ENCODE measurements around the gene MYH10.

DNA sequence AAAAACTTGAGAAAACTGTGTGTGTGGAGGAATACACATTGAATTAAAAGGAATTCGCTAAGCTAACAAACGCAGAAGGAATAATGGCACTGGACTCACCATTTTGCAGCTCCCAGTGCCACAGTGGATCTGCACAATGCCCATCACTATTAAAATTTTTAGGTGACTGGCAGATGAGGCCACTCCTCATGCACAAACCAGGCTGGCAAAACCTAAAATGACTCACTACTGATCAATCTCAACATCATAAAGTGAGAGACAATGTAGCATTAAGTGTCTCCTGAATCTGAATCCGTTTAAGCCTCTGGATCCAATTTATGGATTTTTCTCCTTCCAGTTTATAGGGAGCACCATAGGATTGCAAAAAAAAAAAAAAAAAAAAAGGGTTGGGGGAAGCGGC lies 20.6 kb downstream of the MYH10 start:
- TF ChIP-seq CTCF (tag by site-specific recombination; IDR thresholded peaks at IDR 0.05) (no peak), ZNF324 (tag by site-specific recombination; IDR thresholded peaks at IDR 0.05) (no peak), ZNF768 (tag by site-specific recombination; IDR thresholded peaks at IDR 0.05) (no peak), PRDM10 (tag by site-specific recombination; IDR thresholded peaks at IDR 0.05) (no peak), ZNF23 (tag by site-specific recombination; IDR thresholded peaks at IDR 0.05; ENCODE audit: borderline replicate concordance) (no peak), ZBTB7A (tag by site-specific recombination; IDR thresholded peaks at IDR 0.05; ENCODE audit: low read depth) (no peak), ZFP3 (tag by site-specific recombination; IDR thresholded peaks at IDR 0.05; ENCODE audit: low read depth) (no peak), OSR2 (tag by site-specific recombination; IDR thresholded peaks at IDR 0.05) (no peak)
- TF ChIP-seq, protein P1, sequence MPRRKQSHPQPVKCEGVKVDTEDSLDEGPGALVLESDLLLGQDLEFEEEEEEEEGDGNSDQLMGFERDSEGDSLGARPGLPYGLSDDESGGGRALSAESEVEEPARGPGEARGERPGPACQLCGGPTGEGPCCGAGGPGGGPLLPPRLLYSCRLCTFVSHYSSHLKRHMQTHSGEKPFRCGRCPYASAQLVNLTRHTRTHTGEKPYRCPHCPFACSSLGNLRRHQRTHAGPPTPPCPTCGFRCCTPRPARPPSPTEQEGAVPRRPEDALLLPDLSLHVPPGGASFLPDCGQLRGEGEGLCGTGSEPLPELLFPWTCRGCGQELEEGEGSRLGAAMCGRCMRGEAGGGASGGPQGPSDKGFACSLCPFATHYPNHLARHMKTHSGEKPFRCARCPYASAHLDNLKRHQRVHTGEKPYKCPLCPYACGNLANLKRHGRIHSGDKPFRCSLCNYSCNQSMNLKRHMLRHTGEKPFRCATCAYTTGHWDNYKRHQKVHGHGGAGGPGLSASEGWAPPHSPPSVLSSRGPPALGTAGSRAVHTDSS (tag by site-specific recombination; IDR thresholded peaks at IDR 0.05): no peak
